ENCODE measurements around the gene OSBPL2. TPM values are rescaled to one million over a fixed set of nuclear protein-coding genes. Genes with fewer than 3 reads are reported as not detected.

Gene OSBPL2
- total and polyA plus RNA-seq, 2 donors (not counting 3 experiments of a cell fraction or from before 2014, with no cell fraction given): 13.1 to 33.0 TPM

DNA sequence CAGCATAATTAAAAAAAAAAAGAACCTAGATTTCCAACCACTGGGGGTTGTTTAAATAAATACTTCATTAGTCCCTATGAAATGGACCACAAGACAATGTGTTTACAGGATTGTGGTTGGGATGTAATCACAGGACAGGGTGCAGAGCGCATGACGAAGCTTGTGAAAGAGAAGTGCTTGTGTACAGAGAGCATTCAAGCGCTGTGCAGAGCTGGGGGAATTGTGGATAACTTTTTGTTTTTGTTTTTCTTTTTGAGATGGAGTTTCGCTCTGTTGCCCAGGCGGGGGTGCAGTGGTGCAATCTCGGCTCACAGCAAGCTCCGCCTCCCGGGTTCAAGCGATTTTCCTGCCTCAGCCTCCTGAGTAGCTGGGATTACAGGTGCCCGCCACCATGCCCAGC lies 106.5 kb downstream of the OSBPL2 start:
- no TSS peak for BruUV-seq (replicated peaks)
- H3K4me3 ChIP-seq (replicated peaks in 1 of 3; ENCODE audit: insufficient read depth in 1 of 3, low read depth in 1 of 3, low read length in 3 of 3): no peak overlapping the region
- POLR2A ChIA-PET: no interaction called here
- CTCF ChIA-PET: interaction anchor here (0.6 to 1.7 kb wide), 2 partner anchors 31 to 35 kb away, joined by 3 to 5 read pairs; no protein-coding TSS in a partner anchor
- no peak overlapping the region for H3K4me2 ChIP-seq (ENCODE audit: insufficient read depth, low read length)
- no peaks in the 10 kb centered on the region for H3K4me1 ChIP-seq (ENCODE audit: control insufficient read depth, extremely low read depth, insufficient read depth, low read length)
- H3K9ac ChIP-seq (replicated peaks; ENCODE audit: extremely low read depth, insufficient read depth, low read length): no peak overlapping the region
- H3K36me3 ChIP-seq (ENCODE audit: control insufficient read depth in 2 of 2, extremely low read depth in 1 of 2, insufficient read depth in 2 of 2, low read length in 2 of 2): peaks cover 4 to 20% of the 10 kb centered on the region in 2 experiments
- intact Hi-C loops (cut with micrococcal nuclease): loop anchor here (5.0 kb wide), 1 partner anchor 38 kb away; no protein-coding TSS in a partner anchor
- dilution Hi-C loops (cut with MboI; ENCODE audit: extremely low pct_ligation_motif_present, low sequenced_read_pairs): no loop called here
- no peak overlapping the region for H3K27ac ChIP-seq (ENCODE audit: insufficient read depth, low read depth, low read length)
- DNase-seq (ENCODE audit: low read depth, low spot score) (no peak), FAIRE-seq (no peak)
- TF ChIP-seq FOS (IDR thresholded peaks at IDR 0.05; ENCODE audit: borderline replicate concordance, insufficient read depth, low read length): no peak
- no peak overlapping the region for H2AFZ ChIP-seq (ENCODE audit: low read depth, low read length)
- no peaks in the 10 kb centered on the region for H4K20me1 ChIP-seq (replicated peaks; ENCODE audit: control insufficient read depth, extremely low read depth, insufficient read depth, low read length)
- peaks cover 5% of the 10 kb centered on the region for H3K79me2 ChIP-seq (ENCODE audit: control insufficient read depth, insufficient read depth, low read length)
- H3K9me1 ChIP-seq (replicated peaks; ENCODE audit: control insufficient read depth, extremely low read depth, insufficient read depth, low read length): no peaks in the 10 kb centered on the region
- no peaks in the 10 kb centered on the region for H3K9me3 ChIP-seq (replicated peaks; ENCODE audit: control insufficient read depth, insufficient read depth, low read length)
- H3K27me3 ChIP-seq (ENCODE audit: control insufficient read depth in 2 of 2, insufficient read depth in 2 of 2, low read length in 2 of 2): no peaks in the 10 kb centered on the region

Small RNA genes lying within 50 kb of the gene (microRNA-seq; reads per million reads assigned to microRNA genes)
- 1.2 reads per million for gene MIR4758 (ENCODE audit: borderline number of aligned reads, borderline replicate concordance)

Other genes starting within 250 kb of the OSBPL2 start
- 15.2 and 19.5 TPM in 2 replicates for gene TAF4, start 172.6 kb upstream of the OSBPL2 start, total RNA-seq
- 5.8 and 6.1 TPM in 2 replicates for gene TAF4, start 172.6 kb upstream of the OSBPL2 start, polyA plus RNA-seq
- gene LSM14B, start 116.0 kb upstream of the OSBPL2 start, total RNA-seq: 31.1 and 34.0 TPM in 2 replicates
- 32.5 and 37.0 TPM in 2 replicates for gene LSM14B, start 116.0 kb upstream of the OSBPL2 start, polyA plus RNA-seq
- 389 and 393 TPM in 2 replicates for gene PSMA7, start 95.1 kb upstream of the OSBPL2 start, total RNA-seq
- gene PSMA7, start 95.1 kb upstream of the OSBPL2 start, polyA plus RNA-seq: 783 and 826 TPM in 2 replicates
- 21.7 and 22.1 TPM in 2 replicates for gene SS18L1, start 94.8 kb upstream of the OSBPL2 start, total RNA-seq
- gene SS18L1, start 94.8 kb upstream of the OSBPL2 start, polyA plus RNA-seq: 15.4 and 21.0 TPM in 2 replicates
- 22.1 and 31.6 TPM in 2 replicates for gene MTG2, start 55.5 kb upstream of the OSBPL2 start, total RNA-seq
- 19.9 and 22.2 TPM in 2 replicates for gene MTG2, start 55.5 kb upstream of the OSBPL2 start, polyA plus RNA-seq
- gene HRH3, start 18.2 kb upstream of the OSBPL2 start, total RNA-seq: not detected in 2 replicates
- not detected in 2 replicates for gene HRH3, start 18.2 kb upstream of the OSBPL2 start, polyA plus RNA-seq
- 144 and 154 TPM in 2 replicates for gene ADRM1, start 64.5 kb downstream of the OSBPL2 start, total RNA-seq
- 179 and 249 TPM in 2 replicates for gene ADRM1, start 64.5 kb downstream of the OSBPL2 start, polyA plus RNA-seq
- gene LAMA5, start 128.8 kb downstream of the OSBPL2 start, total RNA-seq: 138 and 145 TPM in 2 replicates
- 24.0 and 27.2 TPM in 2 replicates for gene LAMA5, start 128.8 kb downstream of the OSBPL2 start, polyA plus RNA-seq
- gene RPS21, start 148.6 kb downstream of the OSBPL2 start, total RNA-seq: 1,627 and 1,644 TPM in 2 replicates
- 6,186 and 7,710 TPM in 2 replicates for gene RPS21, start 148.6 kb downstream of the OSBPL2 start, polyA plus RNA-seq
- gene CABLES2, start 168.8 kb downstream of the OSBPL2 start, total RNA-seq: 9.9 TPM in 2 replicates
- gene CABLES2, start 168.8 kb downstream of the OSBPL2 start, polyA plus RNA-seq: 7.4 and 7.8 TPM in 2 replicates
- not detected in 2 replicates for gene RBBP8NL, start 189.0 kb downstream of the OSBPL2 start, total RNA-seq
- gene RBBP8NL, start 189.0 kb downstream of the OSBPL2 start, polyA plus RNA-seq: not detected in 2 replicates
- not detected in 2 replicates for gene GATA5, start 237.5 kb downstream of the OSBPL2 start, total RNA-seq
- gene GATA5, start 237.5 kb downstream of the OSBPL2 start, polyA plus RNA-seq: not detected in 2 replicates

Data from endothelial cell of umbilical vein (primary cell).